Measurements from ENCODE around the gene NR1D1.

DNA sequence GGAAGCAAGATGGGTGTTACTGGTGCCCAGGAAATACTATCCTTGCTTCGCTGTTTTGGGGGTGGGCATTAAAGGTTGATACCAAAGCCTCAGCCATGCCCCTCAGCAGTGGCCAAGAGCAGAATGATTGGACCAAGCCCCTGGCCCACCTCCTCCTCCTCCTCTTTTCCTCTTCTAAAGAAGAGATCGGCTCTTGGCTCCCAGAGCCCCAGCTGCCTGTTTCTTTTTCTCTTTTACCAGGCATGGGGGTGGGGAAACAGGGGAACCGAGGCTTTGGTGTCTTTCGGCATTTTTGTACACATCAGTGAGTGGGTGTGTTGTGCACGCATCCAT is 31.8 kb downstream of the NR1D1 start:
- no peak for TF ChIP-seq NFRKB (IDR thresholded peaks at IDR 0.05)
- no peak for TF ChIP-seq LEF1 (IDR thresholded peaks at IDR 0.05; ENCODE audit: borderline replicate concordance)
- no peak for TF ChIP-seq TARDBP (IDR thresholded peaks at IDR 0.05)
- no peak for TF ChIP-seq FOXA1 (IDR thresholded peaks at IDR 0.05)
- TF ChIP-seq, protein P1, sequence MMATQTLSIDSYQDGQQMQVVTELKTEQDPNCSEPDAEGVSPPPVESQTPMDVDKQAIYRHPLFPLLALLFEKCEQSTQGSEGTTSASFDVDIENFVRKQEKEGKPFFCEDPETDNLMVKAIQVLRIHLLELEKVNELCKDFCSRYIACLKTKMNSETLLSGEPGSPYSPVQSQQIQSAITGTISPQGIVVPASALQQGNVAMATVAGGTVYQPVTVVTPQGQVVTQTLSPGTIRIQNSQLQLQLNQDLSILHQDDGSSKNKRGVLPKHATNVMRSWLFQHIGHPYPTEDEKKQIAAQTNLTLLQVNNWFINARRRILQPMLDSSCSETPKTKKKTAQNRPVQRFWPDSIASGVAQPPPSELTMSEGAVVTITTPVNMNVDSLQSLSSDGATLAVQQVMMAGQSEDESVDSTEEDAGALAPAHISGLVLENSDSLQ (IDR thresholded peaks at IDR 0.05): no peak
- no peak for TF ChIP-seq ARNT (IDR thresholded peaks at IDR 0.05)
